ENCODE results near the gene NFIC.

The NFIC gene

GRCh38 chr19:3359919-3360420, 6.4 kb upstream of the NFIC start:
- no peak for DNase-seq (ENCODE audit: low read depth)

- peak; percentile 51 for DNase-seq (ENCODE audit: low read depth)
These were observed 5.7 kb upstream of the NFIC start for GRCh38 chr19:3360421-3361383.

GRCh38 chr19:3361384-3362216, 4.8 kb upstream of the NFIC start:
- no peak for DNase-seq (ENCODE audit: low read depth)

GRCh38 chr19:3362217-3362906, 4.0 kb upstream of the NFIC start:
- DNase-seq (ENCODE audit: low read depth) = no peak

- no peak for DNase-seq (ENCODE audit: low read depth)
These were observed 2.4 kb upstream of the NFIC start for GRCh38 chr19:3363841-3364500.

- DNase-seq (ENCODE audit: low read depth) = no peak
These were observed 1.9 kb upstream of the NFIC start for GRCh38 chr19:3364501-3364858.

- no peak for DNase-seq (ENCODE audit: low read depth)
These were observed 1.1 kb upstream of the NFIC start for GRCh38 chr19:3365093-3365835.

- DNase-seq (ENCODE audit: low read depth) = no peak
These were observed 607 bp downstream of the NFIC start for GRCh38 chr19:3366753-3367627.

GRCh38 chr19:3367628-3368440, 1.5 kb downstream of the NFIC start:
- DNase-seq (ENCODE audit: low read depth) = no peak

- no peak for DNase-seq (ENCODE audit: low read depth)
These were observed 2.0 kb downstream of the NFIC start for GRCh38 chr19:3368441-3368795.

GRCh38 chr19:3368848-3369336, 2.5 kb downstream of the NFIC start:
- DNase-seq (ENCODE audit: low read depth) = no peak

GRCh38 chr19:3369337-3370213, 3.2 kb downstream of the NFIC start:
- no peak for DNase-seq (ENCODE audit: low read depth)

GRCh38 chr19:3370214-3370720, 3.9 kb downstream of the NFIC start:
- DNase-seq (ENCODE audit: low read depth) = no peak

- no peak for DNase-seq (ENCODE audit: low read depth)
These were observed 4.6 kb downstream of the NFIC start for GRCh38 chr19:3370728-3371591.

- DNase-seq (ENCODE audit: low read depth) = no peak
These were observed 6.0 kb downstream of the NFIC start for GRCh38 chr19:3372413-3372812.

- DNase-seq (ENCODE audit: low read depth) = no peak
These were observed 7.6 kb downstream of the NFIC start for GRCh38 chr19:3373971-3374368.
